Urinary bladder (tissue), 4 donors: ENCODE data around the gene PICK1. TPM values are rescaled to one million over a fixed set of nuclear protein-coding genes. Genes with fewer than 3 reads are reported as not detected.
"Not testable (repeated sequence)": the region's sequence is repeated elsewhere in the genome, so short reads cannot be mapped to it uniquely, and the experiment has no call there.

ENCODE experiments used
- DNase-seq: peaks from one replicate; pipeline ENCODE4 v3.0.0-alpha.2; 2015; ENCODE audit errors: extremely low spot score
- H3K27ac ChIP-seq: one replicate; pipeline ENCODE4 v1.5.1; 2013; ENCODE audit warnings: low read depth, mild to moderate bottlenecking, moderate library complexity
- H3K36me3 ChIP-seq: one replicate; pipeline ENCODE4 v1.6.1; 2013; ENCODE audit warnings: mild to moderate bottlenecking, moderate library complexity; ENCODE audit not compliant: insufficient read depth
- H3K4me1 ChIP-seq: one replicate; pipeline ENCODE4 v1.6.1; 2013; ENCODE audit warnings: mild to moderate bottlenecking, moderate library complexity; ENCODE audit not compliant: insufficient read depth
- H3K4me3 ChIP-seq: one replicate; pipeline ENCODE4 v1.5.1; 2013; ENCODE audit warnings: low read depth, low read length
- WGBS: extraction: QIAGEN DNeasy Blood & Tissue Kit; methylation state at CpG from one replicate; pipeline ENCODE4 v1.1.7; 2013; 5-methylcytosine and 5-hydroxymethylcytosine counted together
- polyA plus RNA-seq: library from polyadenylated mRNA; stranded (reverse); fragments of 200-250 nt; gene quantifications from one replicate; pipeline ENCODE4 v1.2.3, GENCODE V29; 2013
- total RNA-seq: library from RNA; depleted of rRNA; stranded (reverse); fragments of >200 nt; gene quantifications from one replicate; pipeline ENCODE4 v1.2.3, GENCODE V29; 2014
- donor health status: healthy with polysubstance abuse.
- donor health status: healthy.

Gene PICK1
- total and polyA plus RNA-seq, 2 donors, result 13.7 to 19.4 TPM

GRCh38 chr22:38110863-38111852, 54.0 kb downstream of the PICK1 start:
- no peak for DNase-seq
- Histone ChIP-seq H3K4me3 (no peak overlapping the region), H3K36me3 (no peaks in the 10 kb centered on the region), H3K4me1 (no peaks in the 10 kb centered on the region), H3K27ac (no peak overlapping the region)
- 80% methylated on average over 30 of the region's 30 CpGs for WGBS

- WGBS, result 82% methylated on average over 11 of the region's 11 CpGs
- Histone ChIP-seq H3K4me1 (no peaks in the 10 kb centered on the region), H3K36me3 (no peaks in the 10 kb centered on the region), H3K4me3 (no peak overlapping the region), H3K27ac (no peak overlapping the region)
- no peak for DNase-seq
Observed at GRCh38 chr22:38111925-38112355, 54.7 kb downstream of the PICK1 start.

- Histone ChIP-seq H3K27ac (no peak overlapping the region), H3K4me1 (no peaks in the 10 kb centered on the region), H3K4me3 (no peak overlapping the region), H3K36me3 (no peaks in the 10 kb centered on the region)
- WGBS, result 93% methylated on average over 22 of the region's 22 CpGs
- no peak for DNase-seq
Observed at GRCh38 chr22:38112381-38112780, 55.2 kb downstream of the PICK1 start.

- WGBS, result 51% methylated on average over 32 of the region's 32 CpGs
- Histone ChIP-seq H3K36me3 (no peaks in the 10 kb centered on the region), H3K4me1 (no peaks in the 10 kb centered on the region), H3K4me3 (no peak overlapping the region), H3K27ac (no peak overlapping the region)
- DNase-seq, result peak; percentile 26
Observed at GRCh38 chr22:38114484-38115398, 57.5 kb downstream of the PICK1 start.

- WGBS, result 96% methylated on average over 31 of the region's 31 CpGs
- no peak overlapping the region for H3K27ac ChIP-seq
- DNase-seq, result no peak
- no peaks in the 10 kb centered on the region for H3K36me3 ChIP-seq
- H3K4me3 ChIP-seq, result no peak overlapping the region
- H3K4me1 ChIP-seq, result no peaks in the 10 kb centered on the region
Observed at GRCh38 chr22:38115423-38116205, 58.4 kb downstream of the PICK1 start.

- DNase-seq, H3K4me1 ChIP-seq, H3K36me3 ChIP-seq, H3K4me3 ChIP-seq, H3K27ac ChIP-seq: not testable (repeated sequence)
- WGBS, result 92% methylated on average over 10 of the region's 10 CpGs
Observed at GRCh38 chr22:38117556-38117955, 60.4 kb downstream of the PICK1 start.

GRCh38 chr22:38118182-38118581, 61.0 kb downstream of the PICK1 start:
- DNase-seq, result no peak
- no peaks in the 10 kb centered on the region for H3K4me1 ChIP-seq
- no peak overlapping the region for H3K4me3 ChIP-seq
- no peak overlapping the region for H3K27ac ChIP-seq
- 93% methylated on average over 3 of the region's 3 CpGs for WGBS
- no peaks in the 10 kb centered on the region for H3K36me3 ChIP-seq

- H3K4me3 ChIP-seq, DNase-seq, H3K27ac ChIP-seq, H3K4me1 ChIP-seq, H3K36me3 ChIP-seq: not testable (repeated sequence)
- 96% methylated on average over 2 of the region's 2 CpGs for WGBS
Observed at GRCh38 chr22:38118747-38119146, 61.5 kb downstream of the PICK1 start.

GRCh38 chr22:38120359-38121110, 63.3 kb downstream of the PICK1 start:
- no peak for DNase-seq
- Histone ChIP-seq H3K36me3 (no peaks in the 10 kb centered on the region), H3K27ac (no peak overlapping the region), H3K4me1 (no peaks in the 10 kb centered on the region), H3K4me3 (no peak overlapping the region)
- WGBS, result 90% methylated on average over 28 of the region's 28 CpGs

- no peaks in the 10 kb centered on the region for H3K4me1 ChIP-seq
- WGBS, result 84% methylated on average over 6 of the region's 6 CpGs
- no peak for DNase-seq
- H3K27ac ChIP-seq, result no peak overlapping the region
- H3K36me3 ChIP-seq, result no peaks in the 10 kb centered on the region
- no peak overlapping the region for H3K4me3 ChIP-seq
Observed at GRCh38 chr22:38122616-38123015, 65.4 kb downstream of the PICK1 start.

GRCh38 chr22:38124236-38124974, 67.2 kb downstream of the PICK1 start:
- no peak overlapping the region for H3K27ac ChIP-seq
- H3K36me3 ChIP-seq, result no peaks in the 10 kb centered on the region
- DNase-seq, result no peak
- H3K4me1 ChIP-seq, result no peaks in the 10 kb centered on the region
- 91% methylated on average over 21 of the region's 21 CpGs for WGBS
- H3K4me3 ChIP-seq, result no peak overlapping the region

- no peak for DNase-seq
- H3K4me1 ChIP-seq, result no peaks in the 10 kb centered on the region
- no peak overlapping the region for H3K4me3 ChIP-seq
- 96% methylated on average over 14 of the region's 14 CpGs for WGBS
- no peaks in the 10 kb centered on the region for H3K36me3 ChIP-seq
- H3K27ac ChIP-seq, result no peak overlapping the region
Observed at GRCh38 chr22:38125038-38125610, 67.9 kb downstream of the PICK1 start.
